HG02610 (cell line): ENCODE measurements around the gene MED31.
"Not testable (repeated sequence)": the region's sequence is repeated elsewhere in the genome, so short reads cannot be mapped to it uniquely, and the experiment has no call there.

ENCODE experiments used
- ATAC-seq: cut with Tn5 transposase; IDR thresholded peaks from one replicate; pipeline ENCODE4 v1.9.1; 2021; ENCODE audit warnings: mild to moderate bottlenecking, moderate library complexity; ENCODE audit not compliant: unreplicated experiment

Gene MED31

GRCh38 chr17:6651354-6651918, at the start of gene MED31, which contains the start of gene C17orf100:
Gene MED31 (minus strand): TSS chr17:6651605. CDS start chr17:6651528, 77 bp downstream.
Gene C17orf100 (plus strand): TSS chr17:6651762. CDS start chr17:6651914, 152 bp downstream.
- ATAC-seq, result peak; percentile 87

GRCh38 chr17:6700948-6701307, 49.5 kb upstream of the MED31 start:
- no peak for ATAC-seq

GRCh38 chr17:6699997-6700947, 48.9 kb upstream of the MED31 start:
- ATAC-seq, result no peak

- ATAC-seq, result no peak
These were observed 46.6 kb upstream of the MED31 start for GRCh38 chr17:6698004-6698403.

GRCh38 chr17:6696906-6697305, 45.5 kb upstream of the MED31 start:
- no peak for ATAC-seq

- ATAC-seq, result no peak
These were observed 44.2 kb upstream of the MED31 start for GRCh38 chr17:6695565-6695964.

GRCh38 chr17:6695051-6695450, 43.6 kb upstream of the MED31 start:
- ATAC-seq, result no peak

- not testable (repeated sequence) for ATAC-seq
These were observed 40.6 kb upstream of the MED31 start for GRCh38 chr17:6691958-6692357.

GRCh38 chr17:6691546-6691945, 40.1 kb upstream of the MED31 start:
- ATAC-seq, result no peak

- no peak for ATAC-seq
These were observed 39.2 kb upstream of the MED31 start for GRCh38 chr17:6690641-6691040.

- no peak for ATAC-seq
These were observed 37.5 kb upstream of the MED31 start for GRCh38 chr17:6688944-6689343.

GRCh38 chr17:6686026-6686425, 34.6 kb upstream of the MED31 start:
- ATAC-seq, result no peak

- ATAC-seq, result no peak
These were observed 33.7 kb upstream of the MED31 start for GRCh38 chr17:6684881-6685767.

GRCh38 chr17:6684460-6684783, 33.0 kb upstream of the MED31 start:
- ATAC-seq, result no peak

GRCh38 chr17:6683730-6684459, 32.5 kb upstream of the MED31 start:
- no peak for ATAC-seq

GRCh38 chr17:6683081-6683684, 31.8 kb upstream of the MED31 start:
- ATAC-seq, result no peak

- ATAC-seq, result no peak
These were observed 30.9 kb upstream of the MED31 start for GRCh38 chr17:6682339-6682738.

- no peak for ATAC-seq
These were observed 30.3 kb upstream of the MED31 start for GRCh38 chr17:6681671-6682070.

- no peak for ATAC-seq
These were observed 29.8 kb upstream of the MED31 start for GRCh38 chr17:6681176-6681575.

GRCh38 chr17:6679241-6679640, 27.8 kb upstream of the MED31 start:
- no peak for ATAC-seq
